ENCODE results near the gene CDC42EP3.

GRCh38 chr2:37648331-37649011 is 23.0 kb downstream of the CDC42EP3 start:
- no peak for TF ChIP-seq CTCF (IDR thresholded peaks at IDR 0.05; ENCODE audit: low read length)
- no peak for TF ChIP-seq EZH2phosphoT487 (IDR thresholded peaks at IDR 0.05; ENCODE audit: low read length)

Data from MM.1S (cell line).